Measurements from ENCODE around the gene PLXNA4. TPM values are rescaled to one million over a fixed set of nuclear protein-coding genes. Genes with fewer than 3 reads are reported as not detected.

The PLXNA4 gene
- total and polyA plus RNA-seq, 4 donors: 0.63 to 4.6 (median 2.1) TPM

- Histone ChIP-seq H3K27me3 (ENCODE audit: control insufficient read depth in 3 of 3, insufficient read depth in 3 of 3, low read length in 2 of 3) (no peaks in the 10 kb centered on the region), H3K9ac (ENCODE audit: insufficient read depth in 1 of 2, low read length in 2 of 2) (no peak overlapping the region), H3K4me1 (ENCODE audit: control insufficient read depth in 5 of 5, insufficient read depth in 5 of 5, low read length in 5 of 5) (no peaks in the 10 kb centered on the region), H3K9me3 (ENCODE audit: control insufficient read depth in 4 of 4, insufficient read depth in 3 of 4, low read length in 3 of 4) (no peaks in the 10 kb centered on the region), H3K4me3 (no peak overlapping the region), H3K27ac (ENCODE audit: low read depth in 1 of 2, low read length in 1 of 2) (no peak overlapping the region), H3K36me3 (ENCODE audit: control insufficient read depth in 4 of 4, insufficient read depth in 4 of 4, low read length in 4 of 4) (no peaks in the 10 kb centered on the region)
- ATAC-seq (ENCODE audit: insufficient read depth, low FRiP score) (no peak), DNase-seq (no peak)
- TF ChIP-seq CTCF (IDR thresholded peaks at IDR 0.05; ENCODE audit: control extremely low read depth, extremely low read depth): no peak
- WGBS, 2 donors: 78 to 84% methylated on average over 5 of the region's 5 CpGs
Observed at GRCh38 chr7:132213583-132213982, 362.7 kb downstream of the PLXNA4 start.

- no peak for TF ChIP-seq CTCF (IDR thresholded peaks at IDR 0.05; ENCODE audit: control extremely low read depth, extremely low read depth)
Observed at GRCh38 chr7:132211971-132212370, 364.3 kb downstream of the PLXNA4 start.

GRCh38 chr7:132210821-132211220 is 365.4 kb downstream of the PLXNA4 start:
- WGBS, 2 donors: 90 to 94% methylated on average over 14 of the region's 14 CpGs
- Histone ChIP-seq H3K9ac (ENCODE audit: insufficient read depth in 1 of 2, low read length in 2 of 2) (no peak overlapping the region), H3K9me3 (ENCODE audit: control insufficient read depth in 4 of 4, insufficient read depth in 3 of 4, low read length in 3 of 4) (no peaks in the 10 kb centered on the region), H3K4me3 (no peak overlapping the region), H3K4me1 (ENCODE audit: control insufficient read depth in 5 of 5, insufficient read depth in 5 of 5, low read length in 5 of 5) (peaks cover 0 to 11% (median 0%) of the 10 kb centered on the region in 5 donors), H3K36me3 (ENCODE audit: control insufficient read depth in 4 of 4, insufficient read depth in 4 of 4, low read length in 4 of 4) (no peaks in the 10 kb centered on the region), H3K27ac (ENCODE audit: low read depth in 1 of 2, low read length in 1 of 2) (no peak overlapping the region), H3K27me3 (ENCODE audit: control insufficient read depth in 3 of 3, insufficient read depth in 3 of 3, low read length in 2 of 3) (no peaks in the 10 kb centered on the region)
- no peak for TF ChIP-seq CTCF (IDR thresholded peaks at IDR 0.05; ENCODE audit: control extremely low read depth, extremely low read depth)
- ATAC-seq (ENCODE audit: insufficient read depth, low FRiP score): no peak
- DNase-seq: no peak

More at GRCh38 chr7:132211971-132212370, 364.3 kb downstream of the PLXNA4 start:
- peaks cover 0 to 11% (median 0%) of the 10 kb centered on the region in 5 donors for H3K4me1 ChIP-seq (ENCODE audit: control insufficient read depth in 5 of 5, insufficient read depth in 5 of 5, low read length in 5 of 5)
- WGBS, 2 donors: 92 to 96% methylated on average over 4 of the region's 4 CpGs
- DNase-seq (no peak), ATAC-seq (ENCODE audit: insufficient read depth, low FRiP score) (peak; percentile 16)
- H3K9me3 ChIP-seq (ENCODE audit: control insufficient read depth in 4 of 4, insufficient read depth in 3 of 4, low read length in 3 of 4): no peaks in the 10 kb centered on the region
- H3K27ac ChIP-seq (ENCODE audit: low read depth in 1 of 2, low read length in 1 of 2): no peak overlapping the region
- H3K9ac ChIP-seq (ENCODE audit: insufficient read depth in 1 of 2, low read length in 2 of 2): no peak overlapping the region
- no peaks in the 10 kb centered on the region for H3K27me3 ChIP-seq (ENCODE audit: control insufficient read depth in 3 of 3, insufficient read depth in 3 of 3, low read length in 2 of 3)
- no peaks in the 10 kb centered on the region for H3K36me3 ChIP-seq (ENCODE audit: control insufficient read depth in 4 of 4, insufficient read depth in 4 of 4, low read length in 4 of 4)
- no peak overlapping the region for H3K4me3 ChIP-seq

GRCh38 chr7:132207782-132208181 is 368.5 kb downstream of the PLXNA4 start:
- Histone ChIP-seq H3K4me3 (no peak overlapping the region), H3K4me1 (ENCODE audit: control insufficient read depth in 5 of 5, insufficient read depth in 5 of 5, low read length in 5 of 5) (peaks cover 0 to 11% (median 0%) of the 10 kb centered on the region in 5 donors), H3K27me3 (ENCODE audit: control insufficient read depth in 3 of 3, insufficient read depth in 3 of 3, low read length in 2 of 3) (no peaks in the 10 kb centered on the region), H3K9ac (ENCODE audit: insufficient read depth in 1 of 2, low read length in 2 of 2) (no peak overlapping the region), H3K27ac (ENCODE audit: low read depth in 1 of 2, low read length in 1 of 2) (peak overlapping the region in 1 of 2 donors; percentile 12), H3K36me3 (ENCODE audit: control insufficient read depth in 4 of 4, insufficient read depth in 4 of 4, low read length in 4 of 4) (no peaks in the 10 kb centered on the region), H3K9me3 (ENCODE audit: control insufficient read depth in 4 of 4, insufficient read depth in 3 of 4, low read length in 3 of 4) (no peaks in the 10 kb centered on the region)
- no peak for TF ChIP-seq CTCF (IDR thresholded peaks at IDR 0.05; ENCODE audit: control extremely low read depth, extremely low read depth)
- ATAC-seq (ENCODE audit: insufficient read depth, low FRiP score) (no peak), DNase-seq (no peak)
- WGBS, 2 donors: 94 to 97% methylated on average over 2 of the region's 2 CpGs
